ENCODE measurements around the gene TRPV5.

The TRPV5 gene

GRCh38 chr7:142859829-142860228, 73.7 kb downstream of the TRPV5 start:
- TF ChIP-seq CTCF (conservative IDR thresholded peaks at IDR 0.05; ENCODE audit: low read depth, low read length), result no peak
- H3K4me3 ChIP-seq (ENCODE audit: low read length), result no peak overlapping the region
- DNase-seq (ENCODE audit: low read depth), result no peak

GRCh38 chr7:142859411-142859810, 74.1 kb downstream of the TRPV5 start:
- H3K4me3 ChIP-seq (ENCODE audit: low read length), result no peak overlapping the region
- TF ChIP-seq CTCF (conservative IDR thresholded peaks at IDR 0.05; ENCODE audit: low read depth, low read length), result no peak
- no peak for DNase-seq (ENCODE audit: low read depth)
